ENCODE results near the gene SLC9A7.

Gene SLC9A7

DNA sequence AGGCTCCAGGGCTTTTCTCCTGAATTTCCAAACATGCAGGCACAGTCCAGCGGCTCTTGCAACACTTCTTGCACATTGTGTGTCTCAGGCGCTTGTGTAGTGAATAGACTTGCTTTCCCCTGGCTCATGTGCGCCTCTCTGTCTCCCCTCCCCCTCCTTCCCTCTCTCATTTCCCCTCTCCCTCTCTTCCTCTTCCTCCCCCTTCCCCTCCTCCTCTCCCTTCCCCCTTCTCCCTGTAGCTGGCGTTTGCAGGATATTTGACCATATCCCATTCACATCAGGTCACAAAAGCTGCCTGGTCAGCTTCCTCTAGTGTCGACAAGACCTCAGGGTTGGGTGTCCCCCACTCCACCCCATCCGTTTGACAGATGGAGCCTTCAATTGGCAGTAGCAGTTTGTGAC, 182.9 kb downstream of the SLC9A7 start:
- no peaks in the 10 kb centered on the region for H3K27me3 Mint-ChIP-seq
- peak overlapping the region; percentile 83 for H3K4me3 Mint-ChIP-seq
- no peak for ATAC-seq (replicated peaks; ENCODE audit: extremely low read depth, poor library complexity, severe bottlenecking)
- peaks cover 15% of the 10 kb centered on the region for H3K36me3 Mint-ChIP-seq (ENCODE audit: insufficient read depth)
- no peak overlapping the region for H3K27ac Mint-ChIP-seq (ENCODE audit: low read depth)
- no peaks in the 10 kb centered on the region for H3K9me3 Mint-ChIP-seq
- DNase-seq (ENCODE audit: low spot score in 2 of 2) = no peak
- peaks cover 38% of the 10 kb centered on the region for H3K4me1 Mint-ChIP-seq

DNA sequence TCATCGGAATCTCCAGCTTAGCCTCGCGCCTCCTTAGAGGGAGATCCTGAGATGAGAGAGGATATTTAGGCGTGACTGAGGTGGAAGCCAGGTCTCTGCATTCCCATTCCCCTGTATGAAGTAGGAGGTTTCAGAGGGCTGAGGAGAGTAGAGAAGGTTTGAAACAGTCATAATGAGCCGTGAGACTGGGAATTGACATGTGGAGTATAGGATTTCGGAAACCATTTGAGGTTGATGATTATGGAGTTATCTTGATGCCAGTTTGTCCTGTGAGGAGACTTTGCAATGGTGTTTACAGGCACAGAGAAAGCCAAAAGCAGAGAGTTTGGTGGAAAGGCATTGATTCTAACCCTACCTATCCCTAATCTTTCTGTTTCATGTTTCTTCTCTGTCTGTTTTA, 183.3 kb downstream of the SLC9A7 start:
- ATAC-seq (replicated peaks; ENCODE audit: extremely low read depth, poor library complexity, severe bottlenecking) = no peak
- H3K4me3 Mint-ChIP-seq = peak overlapping the region; percentile 83
- peaks cover 14% of the 10 kb centered on the region for H3K36me3 Mint-ChIP-seq (ENCODE audit: insufficient read depth)
- no peak overlapping the region for H3K27ac Mint-ChIP-seq (ENCODE audit: low read depth)
- peaks cover 37% of the 10 kb centered on the region for H3K4me1 Mint-ChIP-seq
- no peak for DNase-seq (ENCODE audit: low spot score in 2 of 2)
- no peaks in the 10 kb centered on the region for H3K27me3 Mint-ChIP-seq
- H3K9me3 Mint-ChIP-seq = no peaks in the 10 kb centered on the region

- DNase-seq (ENCODE audit: low spot score in 2 of 2) = peak in 1 of 2 donors; percentile 13
- H3K36me3 Mint-ChIP-seq (ENCODE audit: insufficient read depth) = peaks cover 11% of the 10 kb centered on the region
- peak overlapping the region; percentile 83 for H3K4me3 Mint-ChIP-seq
- H3K4me1 Mint-ChIP-seq = peaks cover 33% of the 10 kb centered on the region
- no peaks in the 10 kb centered on the region for H3K27me3 Mint-ChIP-seq
- no peak overlapping the region for H3K27ac Mint-ChIP-seq (ENCODE audit: low read depth)
- H3K9me3 Mint-ChIP-seq = no peaks in the 10 kb centered on the region
- peak; percentile 20 for ATAC-seq (replicated peaks; ENCODE audit: extremely low read depth, poor library complexity, severe bottlenecking)
Observed at GRCh38 chrX:46574774-46575381, 184.0 kb downstream of the SLC9A7 start.

GRCh38 chrX:46573892-46574773, 184.8 kb downstream of the SLC9A7 start:
- H3K36me3 Mint-ChIP-seq (ENCODE audit: insufficient read depth) = peaks cover 6% of the 10 kb centered on the region
- H3K4me1 Mint-ChIP-seq = peaks cover 33% of the 10 kb centered on the region
- ATAC-seq (replicated peaks; ENCODE audit: extremely low read depth, poor library complexity, severe bottlenecking) (peak; percentile 64), DNase-seq (ENCODE audit: low spot score in 2 of 2) (peak; percentile 33 to 68)
- H3K27me3 Mint-ChIP-seq = no peaks in the 10 kb centered on the region
- H3K9me3 Mint-ChIP-seq = no peaks in the 10 kb centered on the region
- peak overlapping the region; percentile 86 for H3K27ac Mint-ChIP-seq (ENCODE audit: low read depth)
- H3K4me3 Mint-ChIP-seq = peak overlapping the region; percentile 83

GRCh38 chrX:46573331-46573891, 185.5 kb downstream of the SLC9A7 start, which contains the start of gene CHST7:
Gene CHST7 (plus strand): TSS chrX:46573765. CDS start chrX:46573932, 167 bp downstream.
- ATAC-seq (replicated peaks; ENCODE audit: extremely low read depth, poor library complexity, severe bottlenecking) (peak; percentile 52), DNase-seq (ENCODE audit: low spot score in 2 of 2) (peak; percentile 23 to 36)
- peak within 1 kb of the TSS; percentile 86 for H3K27ac Mint-ChIP-seq (ENCODE audit: low read depth)
- peaks cover 6% of the 10 kb centered on the region for H3K36me3 Mint-ChIP-seq (ENCODE audit: insufficient read depth)
- no peaks in the 10 kb centered on the region for H3K9me3 Mint-ChIP-seq
- H3K4me1 Mint-ChIP-seq = peaks cover 33% of the 10 kb centered on the region
- H3K4me3 Mint-ChIP-seq = peak within 1 kb of the TSS; percentile 83
- H3K27me3 Mint-ChIP-seq = no peaks in the 10 kb centered on the region

- peak overlapping the region; percentile 86 for H3K27ac Mint-ChIP-seq (ENCODE audit: low read depth)
- peak; percentile 47 for ATAC-seq (replicated peaks; ENCODE audit: extremely low read depth, poor library complexity, severe bottlenecking)
- peak overlapping the region; percentile 83 for H3K4me3 Mint-ChIP-seq
- H3K36me3 Mint-ChIP-seq (ENCODE audit: insufficient read depth) = peaks cover 6% of the 10 kb centered on the region
- no peaks in the 10 kb centered on the region for H3K9me3 Mint-ChIP-seq
- peak in 1 of 2 donors; percentile 26 for DNase-seq (ENCODE audit: low spot score in 2 of 2)
- no peaks in the 10 kb centered on the region for H3K27me3 Mint-ChIP-seq
- H3K4me1 Mint-ChIP-seq = peaks cover 33% of the 10 kb centered on the region
Observed at GRCh38 chrX:46572340-46572936, 186.5 kb downstream of the SLC9A7 start.

DNA sequence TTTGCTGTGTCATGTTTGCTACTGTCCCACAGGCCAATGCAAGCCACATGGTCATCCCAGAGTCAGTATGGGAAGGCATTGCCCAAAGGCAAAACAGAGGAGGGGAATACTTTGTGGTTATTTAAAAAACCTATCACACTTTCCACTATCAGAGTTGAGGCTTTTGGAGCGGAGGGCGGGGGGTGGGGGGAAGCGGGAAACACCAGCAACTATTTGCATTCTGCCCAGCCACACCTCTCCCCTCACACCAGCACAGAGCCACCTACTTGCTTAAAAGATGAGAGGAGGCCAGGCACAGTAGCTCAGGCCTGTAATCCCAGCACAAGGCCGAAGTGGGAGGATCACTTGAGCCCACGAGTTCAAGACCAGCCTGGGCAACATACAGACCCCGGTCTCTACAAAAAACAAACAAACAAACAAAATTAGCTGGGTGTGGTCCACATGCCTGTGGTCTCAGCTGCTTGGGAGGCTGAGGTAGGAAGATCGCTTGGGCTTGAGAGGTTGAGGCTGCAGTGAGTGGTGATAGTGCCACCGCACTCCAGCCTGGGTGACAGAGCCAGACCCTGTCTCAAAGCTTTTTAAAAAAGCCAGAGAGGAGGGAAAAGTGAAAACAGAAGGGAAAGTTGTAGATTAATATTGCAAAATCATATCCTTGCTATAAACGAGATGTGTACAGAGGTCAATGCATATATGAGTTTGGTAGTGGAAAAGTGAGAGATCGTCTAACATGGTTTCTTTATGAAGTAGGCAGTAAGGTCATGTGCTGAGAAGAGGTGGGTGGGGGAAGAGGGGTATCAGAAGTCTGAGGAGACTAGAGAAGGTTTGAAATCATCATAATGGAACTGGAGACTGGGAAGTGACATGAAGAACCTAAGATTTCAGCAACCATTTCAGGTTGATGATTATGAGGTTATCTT, 187.2 kb downstream of the SLC9A7 start:
- peak overlapping the region; percentile 83 for H3K4me3 Mint-ChIP-seq
- H3K4me1 Mint-ChIP-seq = peaks cover 32% of the 10 kb centered on the region
- peak overlapping the region; percentile 86 for H3K27ac Mint-ChIP-seq (ENCODE audit: low read depth)
- H3K9me3 Mint-ChIP-seq = no peaks in the 10 kb centered on the region
- H3K36me3 Mint-ChIP-seq (ENCODE audit: insufficient read depth) = peaks cover 6% of the 10 kb centered on the region
- no peaks in the 10 kb centered on the region for H3K27me3 Mint-ChIP-seq
- ATAC-seq (replicated peaks; ENCODE audit: extremely low read depth, poor library complexity, severe bottlenecking) = no peak
- no peak for DNase-seq (ENCODE audit: low spot score in 2 of 2)

- ATAC-seq (replicated peaks; ENCODE audit: extremely low read depth, poor library complexity, severe bottlenecking) (no peak), DNase-seq (ENCODE audit: low spot score in 2 of 2) (no peak)
- Mint-ChIP-seq H3K27me3 (no peaks in the 10 kb centered on the region), H3K36me3 (ENCODE audit: insufficient read depth) (peaks cover 6% of the 10 kb centered on the region), H3K4me3 (no peak overlapping the region), H3K27ac (ENCODE audit: low read depth) (no peak overlapping the region), H3K4me1 (peaks cover 19% of the 10 kb centered on the region), H3K9me3 (no peaks in the 10 kb centered on the region)
Observed at GRCh38 chrX:46569621-46570020, 189.3 kb downstream of the SLC9A7 start.

- Mint-ChIP-seq H3K36me3 (ENCODE audit: insufficient read depth) (peaks cover 3% of the 10 kb centered on the region), H3K27ac (ENCODE audit: low read depth) (no peak overlapping the region), H3K4me1 (peaks cover 13% of the 10 kb centered on the region), H3K27me3 (no peaks in the 10 kb centered on the region), H3K9me3 (no peaks in the 10 kb centered on the region), H3K4me3 (no peak overlapping the region)
- ATAC-seq (replicated peaks; ENCODE audit: extremely low read depth, poor library complexity, severe bottlenecking) (no peak), DNase-seq (ENCODE audit: low spot score in 2 of 2) (no peak)
Observed at GRCh38 chrX:46567388-46567787, 191.5 kb downstream of the SLC9A7 start.

DNA sequence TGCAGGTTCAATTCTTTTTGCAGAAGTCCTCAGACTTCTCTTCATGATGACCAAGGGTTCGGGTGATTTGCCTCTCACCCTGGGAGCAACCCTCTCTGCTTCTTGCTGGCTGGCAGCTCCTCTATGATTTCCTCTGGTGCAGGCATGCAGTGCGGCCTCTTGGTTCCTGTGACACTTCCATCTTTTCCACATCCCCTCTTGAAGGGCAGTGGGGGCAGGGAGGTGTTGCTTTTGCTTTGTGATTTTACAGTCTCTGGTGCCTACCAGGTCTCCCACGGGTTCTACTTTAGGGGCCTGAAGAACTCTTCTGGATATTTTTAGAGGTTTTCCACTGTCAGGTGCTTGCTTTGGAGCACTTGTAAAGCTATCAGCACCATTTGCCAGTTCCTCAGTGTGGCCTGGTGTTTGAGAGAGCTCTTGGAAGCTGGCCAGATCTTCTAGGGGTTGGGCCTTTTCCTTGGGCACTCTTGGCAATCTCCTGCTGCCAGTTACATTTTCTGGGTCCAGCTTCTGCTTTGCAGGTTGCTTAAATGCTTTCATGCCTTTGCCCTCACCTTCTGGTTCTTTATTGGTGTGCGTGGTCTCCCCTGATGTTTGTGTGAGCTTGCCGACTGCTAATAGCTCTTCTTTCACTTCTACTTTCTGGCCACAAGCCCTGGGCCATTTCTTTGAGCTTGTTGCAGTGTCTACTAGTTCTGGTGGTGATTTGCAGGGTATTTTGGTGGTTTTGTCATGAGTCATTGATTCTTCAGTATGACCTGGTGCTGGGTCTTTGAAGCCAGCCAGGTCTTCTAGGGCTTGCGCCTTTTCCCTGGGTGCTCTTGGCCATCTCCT, 196.9 kb downstream of the SLC9A7 start:
- Mint-ChIP-seq H3K27ac (ENCODE audit: low read depth) (peak overlapping the region; percentile 4), H3K36me3 (ENCODE audit: insufficient read depth) (no peaks in the 10 kb centered on the region), H3K27me3 (no peaks in the 10 kb centered on the region), H3K9me3 (no peaks in the 10 kb centered on the region), H3K4me1 (peaks cover 17% of the 10 kb centered on the region), H3K4me3 (no peak overlapping the region)
- DNase-seq (ENCODE audit: low spot score in 2 of 2) (no peak), ATAC-seq (replicated peaks; ENCODE audit: extremely low read depth, poor library complexity, severe bottlenecking) (peak; percentile 43)

DNA sequence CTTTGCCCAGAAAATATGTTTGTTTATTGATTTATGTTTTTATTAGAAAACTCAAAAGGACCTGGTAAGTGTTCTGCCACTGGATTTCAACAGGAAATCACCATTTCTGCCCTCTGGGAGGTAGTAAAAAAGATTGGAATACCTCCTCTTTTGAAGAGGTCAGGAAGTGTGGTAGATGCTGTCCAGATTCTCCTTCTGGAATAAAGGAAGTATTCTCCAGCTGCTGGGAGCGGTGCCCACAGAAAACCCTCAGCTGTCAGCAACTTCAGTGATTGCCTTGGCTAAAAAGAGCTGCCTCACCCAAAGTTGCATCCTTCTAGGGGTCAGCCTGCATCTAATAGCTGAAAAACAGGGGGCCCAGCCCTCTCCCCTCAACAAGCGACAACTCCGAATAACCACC, 199.9 kb downstream of the SLC9A7 start:
- Mint-ChIP-seq H3K27me3 (no peaks in the 10 kb centered on the region), H3K36me3 (ENCODE audit: insufficient read depth) (no peaks in the 10 kb centered on the region), H3K4me1 (peaks cover 17% of the 10 kb centered on the region), H3K27ac (ENCODE audit: low read depth) (no peak overlapping the region), H3K9me3 (no peaks in the 10 kb centered on the region), H3K4me3 (no peak overlapping the region)
- no peak for DNase-seq (ENCODE audit: low spot score in 2 of 2)
- no peak for ATAC-seq (replicated peaks; ENCODE audit: extremely low read depth, poor library complexity, severe bottlenecking)
